ENCODE measurements around the gene C6orf136. TPM values are rescaled to one million over a fixed set of nuclear protein-coding genes. Genes with fewer than 3 reads are reported as not detected.
A peak's percentile ranks its signal among the peaks of the same experiment; 100 is the strongest.

C6orf136 gene
- total and polyA plus RNA-seq, 12 donors = 1.8 to 73.7 (median 19.0) TPM

DNA sequence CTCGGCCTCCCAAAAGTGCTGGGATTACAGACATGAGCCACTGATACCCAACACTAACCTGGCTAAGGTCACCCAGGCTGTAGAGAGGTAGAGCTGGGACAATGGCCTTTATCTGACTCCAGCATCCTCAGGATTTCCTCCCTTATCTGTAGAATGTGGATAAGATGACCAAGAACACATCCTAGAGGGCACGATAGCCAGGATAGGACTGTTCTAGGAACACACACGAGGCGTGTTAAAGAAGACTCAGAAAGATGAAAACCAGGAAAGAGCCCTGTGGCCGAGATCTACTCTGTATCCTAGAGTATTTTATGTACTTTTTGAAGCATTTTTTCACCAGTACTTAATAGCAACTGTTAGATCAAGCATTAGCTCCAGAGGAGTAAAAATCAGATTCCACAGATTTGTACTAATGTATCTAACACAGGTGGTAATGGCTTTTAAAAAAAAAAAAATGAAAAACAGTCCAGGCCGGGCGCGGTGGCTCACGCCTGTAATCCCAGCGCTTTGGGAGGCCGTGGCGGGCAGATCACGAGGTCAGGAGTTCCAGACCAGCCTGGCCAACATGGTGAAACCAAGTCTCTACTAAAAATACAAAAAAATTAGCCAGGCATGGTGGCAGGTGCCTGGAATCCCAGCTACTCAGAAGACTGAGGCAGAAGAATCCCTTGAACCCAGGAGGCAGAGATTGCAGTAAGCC is 47.2 kb upstream of the C6orf136 start:
- intact Hi-C loops (cut with DNase I) = loop anchor here in 1 of 2 donors (5.0 kb wide), 1 partner anchor 112 kb away; the partner anchor contains the start of gene HLA-E
- TF ChIP-seq, protein P1, sequence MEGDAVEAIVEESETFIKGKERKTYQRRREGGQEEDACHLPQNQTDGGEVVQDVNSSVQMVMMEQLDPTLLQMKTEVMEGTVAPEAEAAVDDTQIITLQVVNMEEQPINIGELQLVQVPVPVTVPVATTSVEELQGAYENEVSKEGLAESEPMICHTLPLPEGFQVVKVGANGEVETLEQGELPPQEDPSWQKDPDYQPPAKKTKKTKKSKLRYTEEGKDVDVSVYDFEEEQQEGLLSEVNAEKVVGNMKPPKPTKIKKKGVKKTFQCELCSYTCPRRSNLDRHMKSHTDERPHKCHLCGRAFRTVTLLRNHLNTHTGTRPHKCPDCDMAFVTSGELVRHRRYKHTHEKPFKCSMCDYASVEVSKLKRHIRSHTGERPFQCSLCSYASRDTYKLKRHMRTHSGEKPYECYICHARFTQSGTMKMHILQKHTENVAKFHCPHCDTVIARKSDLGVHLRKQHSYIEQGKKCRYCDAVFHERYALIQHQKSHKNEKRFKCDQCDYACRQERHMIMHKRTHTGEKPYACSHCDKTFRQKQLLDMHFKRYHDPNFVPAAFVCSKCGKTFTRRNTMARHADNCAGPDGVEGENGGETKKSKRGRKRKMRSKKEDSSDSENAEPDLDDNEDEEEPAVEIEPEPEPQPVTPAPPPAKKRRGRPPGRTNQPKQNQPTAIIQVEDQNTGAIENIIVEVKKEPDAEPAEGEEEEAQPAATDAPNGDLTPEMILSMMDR (IDR thresholded peaks at IDR 0.05) = no peak
- TF ChIP-seq POLR2A (IDR thresholded peaks at IDR 0.05) = no peak
- DNase-seq = peak in 1 of 7 donors; percentile 20
- peaks cover 0 to 48% of the 10 kb centered on the region in 2 donors for H3K36me3 ChIP-seq (replicated peaks in 1 of 2)
- H3K9me3 ChIP-seq (replicated peaks in 1 of 3) = no peaks in the 10 kb centered on the region
- no peaks in the 10 kb centered on the region for H3K4me1 ChIP-seq (replicated peaks in 1 of 2)
- no peaks in the 10 kb centered on the region for H3K27me3 ChIP-seq
- no peak overlapping the region for H3K4me3 ChIP-seq
- 61 to 74% (median 69%) methylated on average over 13 of the region's 13 CpGs for whole genome bisulfite sequencing, 4 donors
- no peak overlapping the region for H3K27ac ChIP-seq

DNA sequence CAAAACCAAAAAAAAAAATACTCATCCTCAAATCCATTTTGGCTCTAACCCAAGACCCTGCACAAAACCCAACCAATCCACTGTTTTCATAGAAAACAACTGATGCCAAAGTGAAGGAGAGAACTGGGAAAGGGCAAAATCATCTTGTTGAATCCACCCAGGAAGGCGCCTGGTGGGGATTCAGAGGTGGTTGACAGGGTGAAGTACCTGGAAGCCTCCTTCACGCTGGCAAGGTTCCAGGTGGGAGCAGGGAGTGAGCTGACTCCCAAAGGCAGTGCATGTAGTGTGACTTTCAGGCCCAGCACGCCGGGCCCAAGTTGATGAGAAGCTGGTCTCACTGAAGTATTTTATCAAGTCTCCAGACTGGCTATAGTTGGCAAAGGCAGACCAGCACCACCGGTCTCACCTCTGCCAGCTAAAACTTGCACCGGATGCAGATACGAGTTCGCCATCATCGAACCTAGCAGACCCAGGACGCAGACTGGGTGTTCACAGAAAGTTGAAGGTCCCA is 46.4 kb upstream of the C6orf136 start:
- Histone ChIP-seq H3K36me3 (replicated peaks in 1 of 2) (peaks cover 0 to 52% of the 10 kb centered on the region in 2 donors), H3K27me3 (no peaks in the 10 kb centered on the region), H3K4me3 (no peak overlapping the region), H3K4me1 (replicated peaks in 1 of 2) (no peaks in the 10 kb centered on the region), H3K9me3 (replicated peaks in 1 of 3) (no peaks in the 10 kb centered on the region), H3K27ac (no peak overlapping the region)
- peak in 5 of 7 donors; percentile 33 to 69 (median 51) for DNase-seq
- 70 to 80% (median 76%) methylated on average over 10 of the region's 10 CpGs for WGBS, 4 donors
- TF ChIP-seq, protein P1 (IDR thresholded peaks at IDR 0.05) = no peak
- no peak for TF ChIP-seq POLR2A (IDR thresholded peaks at IDR 0.05)
- intact Hi-C loops (cut with DNase I) = no loop called here

DNA sequence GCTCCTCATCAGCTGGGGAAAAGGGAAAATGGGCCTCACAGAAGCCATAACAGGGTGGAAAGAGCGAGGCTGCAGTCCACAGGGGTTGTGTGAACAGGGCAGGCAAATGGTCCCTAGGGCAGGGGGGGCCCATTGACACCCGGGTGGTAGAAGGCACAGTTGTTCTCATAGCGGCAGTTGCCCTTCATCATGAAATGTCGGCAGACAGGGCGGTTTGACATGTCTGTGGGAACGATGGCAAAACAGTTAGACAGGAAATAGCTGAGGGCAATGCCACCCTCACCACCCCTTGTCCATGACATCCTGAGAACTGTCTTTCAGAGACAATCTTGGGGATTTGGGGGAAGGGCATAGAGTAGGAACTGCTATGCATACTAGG is 45.5 kb upstream of the C6orf136 start:
- Histone ChIP-seq H3K9me3 (replicated peaks in 1 of 3) (no peaks in the 10 kb centered on the region), H3K4me1 (replicated peaks in 1 of 2) (no peaks in the 10 kb centered on the region), H3K36me3 (replicated peaks in 1 of 2) (peaks cover 0 to 61% of the 10 kb centered on the region in 2 donors), H3K4me3 (no peak overlapping the region), H3K27ac (no peak overlapping the region), H3K27me3 (no peaks in the 10 kb centered on the region)
- intact Hi-C loops (cut with DNase I) = no loop called here
- WGBS, 4 donors = 50 to 65% (median 59%) methylated on average over 6 of the region's 6 CpGs
- TF ChIP-seq POLR2A (IDR thresholded peaks at IDR 0.05) = no peak
- TF ChIP-seq, protein P1 (IDR thresholded peaks at IDR 0.05) = no peak
- DNase-seq = no peak

DNA sequence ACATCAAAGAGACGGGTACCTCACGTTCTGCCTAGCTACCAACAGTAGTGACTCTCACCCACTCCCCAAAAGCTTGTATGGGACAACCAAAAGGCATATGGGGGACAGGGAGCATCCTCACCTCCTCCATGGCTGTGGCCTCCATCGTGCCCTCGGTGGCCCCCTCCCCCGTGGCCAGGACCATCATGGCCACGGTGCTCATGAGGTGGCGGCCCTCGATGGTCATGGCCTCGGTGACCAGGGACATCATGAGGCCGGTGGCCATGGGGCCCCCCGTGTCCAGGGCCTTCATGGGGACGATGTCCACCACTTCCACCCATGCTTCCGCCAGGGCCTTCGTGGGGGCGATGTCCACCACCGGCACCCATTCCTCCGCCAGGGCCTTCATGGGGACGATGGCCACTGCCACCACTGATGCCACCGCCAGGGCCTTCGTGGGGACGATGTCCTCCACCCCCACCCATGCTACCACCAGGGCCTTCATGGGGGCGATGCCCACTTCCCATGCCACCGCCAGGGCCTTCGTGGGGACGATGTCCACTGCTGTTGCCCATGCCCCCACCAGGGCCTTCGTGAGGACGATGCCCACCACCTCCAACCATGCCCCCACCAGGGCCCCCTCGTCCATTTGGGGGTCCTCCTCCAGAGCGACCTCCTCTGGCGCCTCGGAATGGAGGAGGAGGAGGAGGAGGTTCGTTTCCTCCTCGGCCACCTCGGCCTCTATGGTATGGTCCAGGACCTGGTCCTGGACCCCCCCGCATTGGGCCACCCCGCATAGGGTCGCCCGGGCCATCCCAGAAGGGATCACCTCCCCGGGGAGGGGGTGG is 44.9 kb upstream of the C6orf136 start:
- TF ChIP-seq POLR2A (IDR thresholded peaks at IDR 0.05) = no peak
- TF ChIP-seq, protein P1 (IDR thresholded peaks at IDR 0.05) = no peak
- H3K4me1 ChIP-seq (replicated peaks in 1 of 2) = no peaks in the 10 kb centered on the region
- no peak overlapping the region for H3K4me3 ChIP-seq
- intact Hi-C loops (cut with DNase I) = no loop called here
- H3K36me3 ChIP-seq (replicated peaks in 1 of 2) = peaks cover 0 to 67% of the 10 kb centered on the region in 2 donors
- no peaks in the 10 kb centered on the region for H3K27me3 ChIP-seq
- no peaks in the 10 kb centered on the region for H3K9me3 ChIP-seq (replicated peaks in 1 of 3)
- no peak overlapping the region for H3K27ac ChIP-seq
- DNase-seq = no peak
- 87 to 90% (median 88%) methylated on average over 16 to 39 of the region's 39 CpGs for WGBS, 4 donors

Measured in adrenal gland (tissue), 12 donors.